ENCODE results near the gene CD160. TPM values are rescaled to one million over a fixed set of nuclear protein-coding genes. Genes with fewer than 3 reads are reported as not detected.
"Not testable (repeated sequence)": the region's sequence is repeated elsewhere in the genome, so short reads cannot be mapped to it uniquely, and the experiment has no call there.

The CD160 gene, protein sequence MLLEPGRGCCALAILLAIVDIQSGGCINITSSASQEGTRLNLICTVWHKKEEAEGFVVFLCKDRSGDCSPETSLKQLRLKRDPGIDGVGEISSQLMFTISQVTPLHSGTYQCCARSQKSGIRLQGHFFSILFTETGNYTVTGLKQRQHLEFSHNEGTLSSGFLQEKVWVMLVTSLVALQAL
- not detected for total RNA-seq

GRCh38 chr1:145719230-145720079 is at the start of gene CD160:
CD160 (plus strand) TSS chr1:145719499; CDS start chr1:145728328, 8,829 bp downstream.
- intact Hi-C loops (cut with DNase I; ENCODE audit: low total_unique reads) = no loop called here
- TF ChIP-seq, protein P1, sequence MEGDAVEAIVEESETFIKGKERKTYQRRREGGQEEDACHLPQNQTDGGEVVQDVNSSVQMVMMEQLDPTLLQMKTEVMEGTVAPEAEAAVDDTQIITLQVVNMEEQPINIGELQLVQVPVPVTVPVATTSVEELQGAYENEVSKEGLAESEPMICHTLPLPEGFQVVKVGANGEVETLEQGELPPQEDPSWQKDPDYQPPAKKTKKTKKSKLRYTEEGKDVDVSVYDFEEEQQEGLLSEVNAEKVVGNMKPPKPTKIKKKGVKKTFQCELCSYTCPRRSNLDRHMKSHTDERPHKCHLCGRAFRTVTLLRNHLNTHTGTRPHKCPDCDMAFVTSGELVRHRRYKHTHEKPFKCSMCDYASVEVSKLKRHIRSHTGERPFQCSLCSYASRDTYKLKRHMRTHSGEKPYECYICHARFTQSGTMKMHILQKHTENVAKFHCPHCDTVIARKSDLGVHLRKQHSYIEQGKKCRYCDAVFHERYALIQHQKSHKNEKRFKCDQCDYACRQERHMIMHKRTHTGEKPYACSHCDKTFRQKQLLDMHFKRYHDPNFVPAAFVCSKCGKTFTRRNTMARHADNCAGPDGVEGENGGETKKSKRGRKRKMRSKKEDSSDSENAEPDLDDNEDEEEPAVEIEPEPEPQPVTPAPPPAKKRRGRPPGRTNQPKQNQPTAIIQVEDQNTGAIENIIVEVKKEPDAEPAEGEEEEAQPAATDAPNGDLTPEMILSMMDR (IDR thresholded peaks at IDR 0.05 in 4 of 5, conservative IDR thresholded peaks at IDR 0.05 in 1 of 5) = no peak
- TF ChIP-seq POLR2A (IDR thresholded peaks at IDR 0.05) = no peak
- H3K36me3 ChIP-seq = no peaks in the 10 kb centered on the region
- DNase-seq (no peak), ATAC-seq (no peak)
- H3K4me3 ChIP-seq = no peak within 1 kb of the TSS
- no peaks in the 10 kb centered on the region for H3K27me3 ChIP-seq
- no peaks in the 10 kb centered on the region for H3K9me3 ChIP-seq
- no peak within 1 kb of the TSS for H3K27ac ChIP-seq
- peaks cover 0 to 11% of the 10 kb centered on the region in 2 donors for H3K4me1 ChIP-seq
- in situ Hi-C loops (cut with MboI; ENCODE audit: low sequenced_read_pairs in 4 of 4) = no loop called here

DNA sequence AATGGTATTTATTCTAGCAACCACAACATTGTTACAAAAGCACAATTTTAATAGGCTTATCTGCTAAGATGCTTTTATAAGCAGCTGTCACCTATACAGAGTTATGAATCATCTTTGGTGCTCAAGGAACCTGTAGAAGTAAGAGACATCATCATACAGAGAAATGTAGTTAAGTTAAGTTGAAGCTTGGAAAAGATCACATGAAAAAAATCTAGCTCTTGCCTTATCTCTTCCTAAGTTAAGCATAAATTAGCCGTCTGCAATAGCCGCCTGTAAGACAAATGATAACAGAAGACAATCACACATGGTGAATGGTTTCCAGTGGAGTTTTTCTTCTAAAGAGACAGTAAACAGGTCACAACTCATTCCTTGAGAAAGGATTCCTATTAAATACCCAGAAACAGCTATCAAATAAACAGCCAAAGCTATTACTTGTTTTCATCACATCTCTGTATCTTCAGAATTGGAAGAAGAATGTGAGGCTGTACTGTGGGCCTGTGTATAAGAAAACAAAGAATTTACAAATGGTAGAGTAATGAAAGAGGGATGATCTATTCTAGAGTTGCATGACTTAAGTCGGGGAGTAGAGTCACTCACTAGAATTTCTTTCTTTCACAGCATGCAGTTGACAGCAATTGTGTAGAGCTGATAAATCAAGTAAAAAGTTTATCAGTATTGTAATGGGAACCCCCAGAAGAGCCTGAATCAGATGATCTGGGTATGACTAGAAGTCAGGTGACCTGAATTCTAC is 48.1 kb upstream of the CD160 start:
- H3K27ac ChIP-seq; H3K27me3 ChIP-seq; DNase-seq; H3K4me3 ChIP-seq; H3K4me1 ChIP-seq; H3K36me3 ChIP-seq; H3K9me3 ChIP-seq; ATAC-seq; intact Hi-C loops (cut with DNase I; ENCODE audit: low total_unique reads); in situ Hi-C loops (cut with MboI; ENCODE audit: low sequenced_read_pairs in 4 of 4): not testable (repeated sequence)

DNA sequence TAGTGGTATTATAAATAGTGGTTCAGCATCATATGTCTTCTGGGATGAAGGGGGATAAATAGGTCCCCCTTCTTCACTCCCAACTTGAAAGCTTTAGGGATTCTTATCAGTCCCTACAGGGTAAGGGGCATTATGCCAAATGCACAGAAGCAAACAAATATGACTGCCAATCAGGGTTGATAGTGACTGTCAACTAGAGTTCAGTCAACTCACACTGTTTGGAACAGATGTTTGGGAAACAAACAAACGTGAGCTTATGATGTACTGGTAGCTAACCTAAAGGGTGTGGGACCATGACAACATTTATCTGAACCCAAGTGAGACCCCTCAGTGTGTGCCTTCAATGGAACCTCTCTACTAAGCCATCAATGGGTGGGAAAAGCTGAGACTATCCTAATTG is 46.1 kb upstream of the CD160 start:
- H3K4me1 ChIP-seq; H3K27me3 ChIP-seq; ATAC-seq; DNase-seq; H3K9me3 ChIP-seq; in situ Hi-C loops (cut with MboI; ENCODE audit: low sequenced_read_pairs in 4 of 4); H3K4me3 ChIP-seq; H3K36me3 ChIP-seq; H3K27ac ChIP-seq; intact Hi-C loops (cut with DNase I; ENCODE audit: low total_unique reads): not testable (repeated sequence)

DNA sequence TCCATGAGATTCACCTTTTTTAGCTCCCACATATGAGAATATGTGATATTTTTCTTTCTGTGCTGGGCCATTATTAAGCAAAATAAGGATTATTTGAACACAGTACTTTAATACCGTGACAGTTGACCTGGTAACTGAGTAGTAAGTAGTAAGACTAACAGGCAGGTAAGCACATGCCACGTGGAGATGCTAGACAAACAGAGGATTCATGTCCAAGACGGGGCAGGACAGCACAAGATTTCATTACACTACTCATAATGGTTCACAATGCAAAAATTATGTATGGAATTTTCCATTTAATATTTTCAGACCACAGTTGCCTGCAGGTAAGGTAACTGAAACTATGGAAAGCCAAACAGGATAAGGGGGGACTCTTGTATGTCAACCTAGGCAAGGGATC is 34.4 kb upstream of the CD160 start:
- intact Hi-C loops (cut with DNase I; ENCODE audit: low total_unique reads) = not testable (repeated sequence)

DNA sequence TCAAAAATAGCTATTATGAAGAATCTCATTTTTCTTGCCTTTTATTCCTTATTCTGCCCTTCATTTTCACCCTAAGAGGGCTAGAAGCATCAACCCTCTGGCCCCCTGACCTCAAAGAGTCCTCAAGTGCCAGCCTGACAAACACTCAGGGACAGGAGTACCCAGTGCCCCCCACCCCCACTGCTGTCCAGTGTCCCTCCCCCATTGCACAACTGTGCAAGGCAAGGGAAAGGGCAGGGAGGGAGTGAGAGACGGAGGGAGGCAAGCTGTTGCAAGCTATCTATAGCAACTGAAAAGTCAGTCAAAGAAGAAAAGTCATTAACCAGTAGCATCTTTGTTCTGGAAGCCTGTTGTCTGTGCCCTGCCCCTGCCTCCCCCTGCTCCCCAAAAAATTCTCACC is 33.2 kb upstream of the CD160 start:
- intact Hi-C loops (cut with DNase I; ENCODE audit: low total_unique reads); H3K9me3 ChIP-seq; H3K4me3 ChIP-seq; in situ Hi-C loops (cut with MboI; ENCODE audit: low sequenced_read_pairs in 4 of 4); H3K27ac ChIP-seq; ATAC-seq; DNase-seq; H3K4me1 ChIP-seq; H3K27me3 ChIP-seq; H3K36me3 ChIP-seq: not testable (repeated sequence)

More for the DNA sequence above, 34.4 kb upstream of the CD160 start:
- H3K4me1 ChIP-seq; H3K36me3 ChIP-seq; H3K9me3 ChIP-seq; H3K27ac ChIP-seq; ATAC-seq; H3K4me3 ChIP-seq; in situ Hi-C loops (cut with MboI; ENCODE audit: low sequenced_read_pairs in 4 of 4); H3K27me3 ChIP-seq; DNase-seq: not testable (repeated sequence)

DNA sequence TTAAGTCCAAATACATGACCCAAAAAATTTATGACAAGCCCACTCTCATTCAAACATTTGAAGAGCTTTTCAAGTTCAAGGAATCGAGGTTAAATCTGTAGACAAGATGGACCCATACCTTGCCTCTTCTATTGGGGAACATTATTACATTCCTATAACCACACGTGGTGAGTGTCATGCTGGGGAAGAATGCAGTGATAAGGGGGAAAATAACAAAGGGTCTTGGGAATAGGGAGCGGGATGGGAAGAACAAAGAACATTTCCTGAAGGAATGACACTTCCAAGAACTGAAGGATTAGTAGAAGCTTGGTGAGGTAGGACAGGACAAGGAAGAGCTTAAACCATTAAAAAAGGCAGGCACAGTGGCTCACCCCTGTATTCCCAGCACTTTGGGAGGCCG is 31.0 kb upstream of the CD160 start:
- ATAC-seq (no peak), DNase-seq (no peak)
- intact Hi-C loops (cut with DNase I; ENCODE audit: low total_unique reads) = no loop called here
- Histone ChIP-seq H3K27me3 (no peaks in the 10 kb centered on the region), H3K36me3 (no peaks in the 10 kb centered on the region), H3K9me3 (no peaks in the 10 kb centered on the region), H3K4me3 (no peak overlapping the region), H3K27ac (no peak overlapping the region), H3K4me1 (no peaks in the 10 kb centered on the region)
- no peak for TF ChIP-seq POLR2A (IDR thresholded peaks at IDR 0.05)
- TF ChIP-seq, protein P1 (IDR thresholded peaks at IDR 0.05 in 4 of 5, conservative IDR thresholded peaks at IDR 0.05 in 1 of 5) = no peak
- in situ Hi-C loops (cut with MboI; ENCODE audit: low sequenced_read_pairs in 4 of 4) = no loop called here
